PFSK-1 (cell line): ENCODE results near the gene DPYD.

Experiments
- POLR2AphosphoS5 ChIP-seq: IDR thresholded peaks from 2 replicates; pipeline ENCODE4 v1.6.1; 2012; ENCODE audit warnings: low read depth, mild to moderate bottlenecking, control low read depth, low read length, moderate library complexity
- REST ChIP-seq, 2 experiments: IDR thresholded peaks; 2 replicates each; pipeline versions ENCODE4 v1.6.1 to v1.8.0; 2011 to 2012; ENCODE audit warnings: low read depth in 2 of 2, low read length in 2 of 2, control low read depth in 1 of 2, inconsistent platforms in 1 of 2, mild to moderate bottlenecking in 1 of 2, moderate library complexity in 1 of 2; ENCODE audit not compliant: insufficient read depth in 1 of 2
- SIN3A ChIP-seq: IDR thresholded peaks from 2 replicates; pipeline ENCODE4 v1.6.1; 2012; ENCODE audit warnings: mild to moderate bottlenecking, low read length, moderate library complexity, borderline replicate concordance; ENCODE audit not compliant: insufficient read depth
- TAF1 ChIP-seq: IDR thresholded peaks from 2 replicates; pipeline ENCODE4 v1.6.1; 2012; ENCODE audit warnings: low read length, control low read depth, borderline replicate concordance; ENCODE audit not compliant: insufficient read depth

GRCh38 chr1:97120806-97121205 is 800.0 kb downstream of the DPYD start:
- no peak for TF ChIP-seq REST (IDR thresholded peaks at IDR 0.05; ENCODE audit: insufficient read depth in 1 of 2, low read depth in 2 of 2, low read length in 2 of 2)
- TF ChIP-seq POLR2AphosphoS5 = no peak
- no peak for TF ChIP-seq SIN3A
- TF ChIP-seq TAF1 = no peak
